SK-N-MC (cell line): ENCODE measurements around the gene PGBD1.

ENCODE experiments used
- DNase-seq: peaks from one replicate; pipeline ENCODE4 v3.0.0-alpha.2; 2011; ENCODE audit warnings: low read depth, low spot score
- H3K27ac ChIP-seq: fragments of 200-600 bp; sonication (generic); 2 replicates; pipeline ENCODE4 v1.5.1; 2016; ENCODE audit warnings: mixed run types
- H3K36me3 ChIP-seq: fragments of 200-600 bp; sonication (generic); 2 replicates; pipeline ENCODE4 v1.6.1; 2017; ENCODE audit warnings: antibody characterized with exemption, low read length, mixed read lengths; ENCODE audit not compliant: insufficient read depth
- H3K4me3 ChIP-seq: fragments of 200-600 bp; sonication (generic); 2 replicates; pipeline ENCODE4 v1.5.1; 2016
- H3K9ac ChIP-seq: fragments of 200-600 bp; sonication (generic); 2 replicates; pipeline ENCODE4 v1.8.0; 2017; ENCODE audit warnings: mixed run types, mixed read lengths; ENCODE audit not compliant: insufficient read length
- H3K9me3 ChIP-seq: fragments of 200-600 bp; sonication (generic); 2 replicates; pipeline ENCODE4 v1.6.1; 2017; ENCODE audit warnings: low read depth, mild to moderate bottlenecking, antibody characterized with exemption, low read length, moderate library complexity, mixed read lengths
- EZH2 ChIP-seq: fragments of 200-600 bp; sonication (generic); IDR thresholded peaks from one replicate; pipeline ENCODE4 v1.6.1; 2017; ENCODE audit warnings: antibody characterized with exemption
- FOXP2 ChIP-seq: optimal IDR thresholded peaks from 2 replicates; pipeline ENCODE3; 2011; ENCODE audit warnings: mild to moderate bottlenecking, moderate library complexity; ENCODE audit not compliant: insufficient read depth; ENCODE audit errors: extremely low read length, control extremely low read depth
- POLR2AphosphoS5 ChIP-seq: IDR thresholded peaks from 2 replicates; pipeline ENCODE4 v1.6.1; 2012; ENCODE audit warnings: mild to moderate bottlenecking, low read depth, low read length, borderline replicate concordance

Gene PGBD1

GRCh38 chr6:28322661-28323060 lies 41.3 kb downstream of the PGBD1 start:
- Histone ChIP-seq H3K9ac (no peak overlapping the region), H3K36me3 (no peaks in the 10 kb centered on the region), H3K27ac (no peak overlapping the region), H3K9me3 (no peaks in the 10 kb centered on the region), H3K4me3 (no peak overlapping the region)
- no peak for TF ChIP-seq EZH2
- no peak for DNase-seq

GRCh38 chr6:28323813-28324424 lies 42.5 kb downstream of the PGBD1 start:
- H3K36me3 ChIP-seq = no peaks in the 10 kb centered on the region
- H3K9me3 ChIP-seq = no peaks in the 10 kb centered on the region
- DNase-seq = no peak
- TF ChIP-seq FOXP2 (no peak), POLR2AphosphoS5 (no peak), EZH2 (no peak)
- no peak overlapping the region for H3K9ac ChIP-seq
- no peak overlapping the region for H3K27ac ChIP-seq
- H3K4me3 ChIP-seq = no peak overlapping the region

- Histone ChIP-seq H3K9me3 (no peaks in the 10 kb centered on the region), H3K27ac (no peak overlapping the region), H3K4me3 (no peak overlapping the region), H3K36me3 (no peaks in the 10 kb centered on the region), H3K9ac (no peak overlapping the region)
- no peak for TF ChIP-seq EZH2
- TF ChIP-seq POLR2AphosphoS5 = no peak
- TF ChIP-seq FOXP2 = no peak
- DNase-seq = no peak
These were observed 45.1 kb downstream of the PGBD1 start for GRCh38 chr6:28326371-28326948.

- Histone ChIP-seq H3K27ac (no peak overlapping the region), H3K9me3 (no peaks in the 10 kb centered on the region), H3K36me3 (no peaks in the 10 kb centered on the region), H3K9ac (no peak overlapping the region), H3K4me3 (no peak overlapping the region)
- TF ChIP-seq FOXP2 (no peak), EZH2 (no peak), POLR2AphosphoS5 (no peak)
- no peak for DNase-seq
These were observed 48.7 kb downstream of the PGBD1 start for GRCh38 chr6:28330041-28330440.

- H3K36me3 ChIP-seq = no peaks in the 10 kb centered on the region
- TF ChIP-seq EZH2 (no peak), POLR2AphosphoS5 (no peak), FOXP2 (no peak)
- no peak for DNase-seq
- no peaks in the 10 kb centered on the region for H3K9me3 ChIP-seq
- H3K4me3 ChIP-seq = no peak overlapping the region
- H3K9ac ChIP-seq = no peak overlapping the region
- no peak overlapping the region for H3K27ac ChIP-seq
These were observed 51.7 kb downstream of the PGBD1 start for GRCh38 chr6:28333047-28333446.

GRCh38 chr6:28333599-28334018 lies 52.2 kb downstream of the PGBD1 start:
- H3K27ac ChIP-seq = no peak overlapping the region
- no peaks in the 10 kb centered on the region for H3K9me3 ChIP-seq
- DNase-seq = no peak
- no peak overlapping the region for H3K4me3 ChIP-seq
- H3K36me3 ChIP-seq = no peaks in the 10 kb centered on the region
- H3K9ac ChIP-seq = no peak overlapping the region
- TF ChIP-seq EZH2 = no peak
- TF ChIP-seq FOXP2 = no peak
- TF ChIP-seq POLR2AphosphoS5 = no peak

GRCh38 chr6:28334286-28335039 lies 53.1 kb downstream of the PGBD1 start:
- DNase-seq = no peak
- no peaks in the 10 kb centered on the region for H3K36me3 ChIP-seq
- no peak for TF ChIP-seq FOXP2
- no peak for TF ChIP-seq EZH2
- TF ChIP-seq POLR2AphosphoS5 = no peak
- no peak overlapping the region for H3K27ac ChIP-seq
- H3K4me3 ChIP-seq = no peak overlapping the region
- H3K9ac ChIP-seq = no peak overlapping the region
- H3K9me3 ChIP-seq = no peaks in the 10 kb centered on the region

- Histone ChIP-seq H3K36me3 (no peaks in the 10 kb centered on the region), H3K9me3 (no peaks in the 10 kb centered on the region), H3K27ac (peak overlapping the region; percentile 72; the same call in 1 of the 2 replicates), H3K4me3 (peak overlapping the region; percentile 88), H3K9ac (peak overlapping the region; percentile 54)
- DNase-seq = no peak
- TF ChIP-seq FOXP2 (no peak), POLR2AphosphoS5 (no peak), EZH2 (no peak)
These were observed 53.7 kb downstream of the PGBD1 start for GRCh38 chr6:28335040-28335563.
